Germinal center (tissue), 1 donor: ENCODE measurements around the gene TRIM61.
"Not testable (repeated sequence)": the region's sequence is repeated elsewhere in the genome, so short reads cannot be mapped to it uniquely, and the experiment has no call there.

Experiments used
- DNase-seq: peaks from one replicate; pipeline ENCODE4 v3.0.0; 2012; ENCODE audit warnings: mixed read lengths, low spot score

Gene TRIM61

GRCh38 chr4:164956766-164957643 lies 20.5 kb downstream of the TRIM61 start:
- DNase-seq: peak; percentile 85

GRCh38 chr4:164955107-164955805 lies 22.2 kb downstream of the TRIM61 start:
- DNase-seq: no peak

DNA sequence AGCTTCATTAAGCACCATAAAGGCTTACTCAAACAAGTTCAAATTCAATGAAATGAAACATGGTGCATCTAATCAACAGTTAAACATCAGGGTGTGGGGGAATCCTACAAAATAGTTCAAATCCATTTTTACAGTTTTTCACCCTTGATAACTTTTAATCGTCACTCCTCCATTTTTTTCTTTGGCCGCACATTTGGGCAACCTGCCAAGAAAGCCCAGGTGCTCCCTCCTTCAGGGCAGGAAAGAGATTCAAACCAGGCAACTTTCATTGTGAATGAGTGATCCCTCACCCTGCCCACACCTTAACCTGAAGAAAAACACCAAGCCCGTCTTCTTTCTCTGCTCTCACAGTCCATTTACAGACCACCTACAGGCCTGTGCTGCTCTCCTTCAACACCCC lies 24.9 kb downstream of the TRIM61 start:
- no peak for DNase-seq

DNA sequence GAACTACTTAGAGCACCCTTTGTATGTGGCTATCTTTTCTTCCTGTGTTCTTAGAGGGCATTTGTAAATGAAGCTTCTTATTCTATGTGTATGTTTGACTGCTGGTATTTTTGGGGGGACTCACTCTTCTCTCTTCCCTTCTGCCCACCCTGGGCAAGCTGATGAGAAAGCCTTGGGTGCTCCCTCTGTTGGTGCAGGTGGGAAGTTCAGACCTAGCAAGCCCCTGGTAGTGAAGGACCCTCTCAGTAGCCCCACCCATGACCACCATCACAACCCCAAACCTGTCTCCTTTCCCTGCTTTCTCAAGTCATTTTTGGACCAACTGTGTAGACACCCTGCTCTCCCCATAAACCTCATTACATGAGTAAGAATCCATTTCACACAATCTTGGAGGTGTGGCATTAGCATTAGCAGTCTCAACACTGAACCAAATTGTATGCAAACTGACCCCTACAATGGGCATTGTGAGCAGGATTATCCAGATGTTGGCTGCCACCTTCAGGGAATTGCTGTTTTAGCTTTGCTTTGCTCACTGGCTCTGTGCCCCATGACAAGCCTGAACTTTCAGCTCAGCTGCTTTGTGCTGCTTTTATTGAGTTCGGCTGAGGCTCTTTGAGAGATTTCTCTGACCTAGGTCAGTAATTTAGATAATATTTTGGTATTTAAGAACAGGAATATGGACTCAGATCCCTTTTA lies 27.9 kb downstream of the TRIM61 start:
- peak; percentile 5 for DNase-seq

DNA sequence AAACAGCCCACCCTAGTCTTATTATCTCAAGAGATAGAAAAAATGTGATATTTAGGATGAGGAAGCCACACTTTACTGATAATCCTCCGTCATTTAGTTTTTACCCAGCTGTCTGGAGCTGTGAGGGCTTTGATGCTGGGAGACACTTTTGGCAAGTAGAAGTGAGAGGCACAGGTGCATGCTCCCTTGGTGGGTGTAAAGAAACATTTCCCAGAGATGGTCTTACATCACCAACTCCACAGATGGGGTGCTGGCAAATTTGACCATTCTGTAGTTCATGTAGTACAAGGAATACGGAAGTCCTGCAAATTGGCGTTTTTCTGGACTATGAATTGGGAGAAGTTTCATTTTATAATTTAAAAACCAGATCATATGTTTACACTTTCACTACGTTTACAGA lies 28.5 kb downstream of the TRIM61 start:
- no peak for DNase-seq

DNA sequence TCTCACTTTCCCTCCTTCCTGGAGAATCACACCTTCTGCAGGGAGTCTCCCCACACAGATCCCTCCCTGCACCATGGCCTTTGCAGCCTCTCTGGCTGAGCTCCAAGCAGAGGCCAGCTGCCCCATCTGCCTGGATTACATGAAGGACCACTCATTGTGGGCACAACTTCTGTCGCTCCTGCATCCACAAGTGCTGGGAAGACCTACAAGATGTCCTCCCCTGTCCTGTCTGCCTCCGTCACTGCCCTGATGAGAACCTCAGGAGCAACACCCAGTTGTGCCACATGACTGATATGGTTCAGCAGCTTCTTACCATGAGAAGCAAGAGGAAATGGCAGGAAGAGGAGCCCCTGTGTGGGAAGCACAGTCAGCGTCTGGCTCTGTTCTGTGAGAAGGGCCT lies 29.5 kb downstream of the TRIM61 start:
- not testable (repeated sequence) for DNase-seq

GRCh38 chr4:164946810-164947209 lies 30.6 kb downstream of the TRIM61 start:
- no peak for DNase-seq

GRCh38 chr4:164945146-164945545 lies 32.3 kb downstream of the TRIM61 start:
- DNase-seq: no peak

DNA sequence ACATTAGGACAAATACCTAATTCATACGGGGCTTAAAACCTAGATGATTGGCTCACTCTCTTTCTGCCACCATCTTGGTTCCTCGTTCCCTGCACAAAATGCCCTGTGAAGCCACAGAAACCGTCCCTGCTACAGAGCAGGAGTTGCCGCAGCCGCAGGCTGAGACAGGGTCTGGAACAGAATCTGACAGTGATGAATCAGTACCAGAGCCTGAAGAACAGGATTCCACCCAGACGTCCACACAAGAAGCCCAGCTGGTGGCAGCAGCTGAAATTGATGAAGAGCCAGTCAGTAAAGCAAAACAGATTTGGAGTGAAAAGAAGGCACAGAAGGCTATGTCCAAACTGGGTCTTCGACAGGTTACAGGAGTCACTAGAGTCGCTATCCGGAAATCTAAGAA lies 34.3 kb downstream of the TRIM61 start:
- DNase-seq: no peak

DNA sequence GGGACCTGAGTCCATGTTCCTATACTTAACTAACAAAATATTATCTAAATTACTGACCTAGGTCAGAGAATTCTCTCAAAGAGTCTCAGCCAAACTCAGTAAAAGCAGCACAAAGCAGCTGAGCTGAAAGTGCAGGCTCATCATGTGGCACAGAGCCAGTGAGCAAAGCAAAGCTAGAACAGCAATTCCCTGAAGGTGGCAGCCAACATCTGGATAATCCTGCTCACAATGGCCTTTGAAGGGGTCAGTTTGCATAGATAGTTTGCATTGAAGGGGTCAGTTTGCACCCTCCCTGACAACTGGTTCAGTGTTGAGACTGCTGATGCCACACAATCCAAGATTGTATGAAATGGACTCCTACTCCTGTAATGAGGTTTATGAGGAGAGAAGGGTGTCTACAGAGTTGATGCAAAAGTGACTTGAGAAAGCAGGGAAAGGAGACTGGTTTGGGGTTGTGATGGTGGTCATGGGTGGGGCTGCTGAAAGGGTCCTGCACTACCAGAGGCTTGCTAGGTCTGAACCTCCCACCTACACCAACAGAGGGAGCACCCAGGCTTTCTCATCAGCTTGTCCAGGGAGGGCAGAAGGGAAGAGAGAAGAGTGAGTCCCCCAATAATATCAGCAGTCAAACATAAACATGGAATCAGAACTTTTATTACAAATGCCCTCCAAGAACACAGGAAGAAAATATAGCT lies 39.7 kb downstream of the TRIM61 start:
- DNase-seq: no peak

DNA sequence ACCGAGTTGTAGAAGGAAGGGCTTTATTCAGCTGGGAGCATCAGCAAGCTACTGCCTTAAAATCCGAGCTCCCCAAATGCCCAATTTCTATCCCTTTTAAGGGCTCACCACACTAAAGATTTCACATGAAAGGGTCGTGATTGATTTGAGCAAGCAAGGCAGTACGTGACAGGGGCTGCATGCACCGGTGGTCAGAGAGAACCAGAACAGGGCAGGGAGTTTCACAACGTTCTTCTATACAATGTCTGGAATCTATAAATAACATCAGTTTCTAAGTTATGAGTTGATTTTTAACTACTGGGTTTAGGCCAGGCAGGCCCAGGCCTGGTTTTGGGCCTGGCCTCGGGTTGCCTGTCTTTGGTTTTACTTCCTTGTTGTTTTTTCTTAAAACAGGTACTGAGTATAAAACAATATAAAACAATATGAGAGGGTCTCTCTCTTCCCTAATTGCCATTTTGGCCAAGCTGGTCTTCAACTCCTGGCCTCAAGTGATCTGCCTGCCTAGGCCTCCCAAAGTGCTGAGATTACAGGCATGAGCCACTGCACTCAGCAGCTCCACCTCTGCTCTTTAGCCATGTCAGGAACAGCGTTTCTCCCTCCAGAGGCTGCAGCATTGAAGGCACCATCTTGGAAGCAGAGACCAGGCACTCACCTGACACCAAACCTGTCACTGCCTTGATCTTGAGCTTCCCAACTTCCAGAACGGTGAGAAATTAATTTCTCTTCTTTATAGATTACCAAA lies 41.4 kb downstream of the TRIM61 start:
- DNase-seq: not testable (repeated sequence)

- no peak for DNase-seq
These were observed 42.1 kb downstream of the TRIM61 start for GRCh38 chr4:164935363-164935762.

GRCh38 chr4:164933244-164933643 lies 44.2 kb downstream of the TRIM61 start:
- no peak for DNase-seq

- no peak for DNase-seq
These were observed 45.7 kb downstream of the TRIM61 start for GRCh38 chr4:164931551-164932324.

DNA sequence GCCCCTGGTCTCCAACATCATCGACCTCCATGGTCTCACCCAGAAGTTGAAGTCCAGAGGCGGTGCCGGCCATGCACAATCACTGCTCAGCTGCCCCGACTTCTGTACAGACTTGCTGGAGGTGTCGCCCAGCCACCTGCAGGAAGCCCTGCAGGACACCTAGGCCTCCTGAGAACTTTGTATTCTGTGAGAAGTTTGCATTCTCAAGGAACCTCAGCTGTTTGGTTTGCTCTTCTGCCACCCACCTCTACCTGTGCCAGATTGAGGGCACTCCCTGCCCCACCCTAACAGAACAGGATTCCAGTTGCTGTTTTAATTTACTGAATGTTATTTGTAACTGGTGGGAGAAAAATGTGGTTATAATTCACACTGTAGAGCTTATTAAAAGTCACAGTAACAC lies 46.8 kb downstream of the TRIM61 start:
- no peak for DNase-seq

GRCh38 chr4:164927101-164927500 lies 50.4 kb downstream of the TRIM61 start:
- not testable (repeated sequence) for DNase-seq

DNA sequence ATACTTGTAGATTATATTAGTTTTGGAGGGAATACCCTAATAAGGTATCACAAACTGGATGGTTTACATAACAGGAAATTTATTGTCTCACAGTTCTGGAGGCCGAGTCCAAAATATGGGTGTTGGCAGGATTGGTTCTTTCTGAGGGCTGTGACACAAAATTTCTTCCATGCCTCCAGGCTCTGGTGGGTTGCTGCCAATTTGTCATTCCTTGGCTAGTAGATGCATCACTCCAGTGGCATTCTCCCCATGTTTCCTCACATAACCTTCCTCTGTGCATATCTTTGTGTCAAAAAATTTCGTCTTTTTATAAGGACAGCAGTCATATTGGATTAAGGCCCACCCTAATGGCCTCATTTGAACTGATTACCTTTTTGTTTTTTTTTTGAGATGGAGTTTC lies 51.2 kb downstream of the TRIM61 start:
- no peak for DNase-seq

GRCh38 chr4:164924670-164925238 lies 52.7 kb downstream of the TRIM61 start:
- no peak for DNase-seq

DNA sequence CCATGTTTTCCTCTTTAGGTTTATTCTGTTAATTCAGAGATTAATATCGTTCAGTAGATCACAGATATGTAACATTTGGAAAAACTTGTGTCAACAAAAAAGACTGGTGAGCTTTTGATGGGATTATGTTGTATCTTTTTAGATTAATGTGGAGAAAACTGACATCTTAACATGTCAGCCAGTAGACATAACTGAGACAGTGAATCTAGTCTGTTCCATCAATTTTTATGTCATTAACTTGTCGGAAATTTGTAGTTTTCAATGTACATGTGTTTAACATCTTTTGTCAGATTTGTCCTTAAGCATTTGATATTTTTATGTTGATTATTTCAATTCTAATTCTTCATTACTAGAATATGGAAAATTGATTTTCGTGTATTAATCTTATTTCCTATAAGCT lies 58.5 kb downstream of the TRIM61 start:
- DNase-seq: no peak
